WERI-Rb-1 (cell line): ENCODE measurements around the gene EFNA2.

Experiments
- DNase-seq: peaks from one replicate; pipeline ENCODE4 v3.0.0-alpha.2; 2020
- H3K27ac ChIP-seq: fragments of 250-450 bp; sonication (Bioruptor Pico); 2 replicates; pipeline ENCODE4 v1.5.1; 2020; ENCODE audit warnings: mild to moderate bottlenecking, moderate library complexity
- H3K27me3 ChIP-seq: fragments of 250-450 bp; sonication (Bioruptor Pico); 2 replicates; pipeline ENCODE4 v1.5.1; 2021; ENCODE audit warnings: mild to moderate bottlenecking, low read depth, moderate library complexity; ENCODE audit not compliant: insufficient read depth, severe bottlenecking
- H3K36me3 ChIP-seq: fragments of 250-450 bp; sonication (Bioruptor Pico); 2 replicates; pipeline ENCODE4 v1.5.1; 2020; ENCODE audit warnings: mild to moderate bottlenecking, moderate library complexity
- H3K4me3 ChIP-seq: 2 replicates; pipeline ENCODE4 v1.5.1; 2011; ENCODE audit warnings: low read depth, mild to moderate bottlenecking, control low read depth, low read length
- H3K9me3 ChIP-seq: fragments of 250-450 bp; sonication (Bioruptor Pico); 2 replicates; pipeline ENCODE4 v1.5.1; 2021; ENCODE audit warnings: mild to moderate bottlenecking, moderate library complexity; ENCODE audit not compliant: severe bottlenecking
- TF ChIP-seq, protein P1 (sequence below): IDR thresholded peaks from 2 replicates; pipeline ENCODE4 v1.5.1; 2011; ENCODE audit warnings: low read depth, mild to moderate bottlenecking, control low read depth, inconsistent platforms, low read length

EFNA2 gene

DNA sequence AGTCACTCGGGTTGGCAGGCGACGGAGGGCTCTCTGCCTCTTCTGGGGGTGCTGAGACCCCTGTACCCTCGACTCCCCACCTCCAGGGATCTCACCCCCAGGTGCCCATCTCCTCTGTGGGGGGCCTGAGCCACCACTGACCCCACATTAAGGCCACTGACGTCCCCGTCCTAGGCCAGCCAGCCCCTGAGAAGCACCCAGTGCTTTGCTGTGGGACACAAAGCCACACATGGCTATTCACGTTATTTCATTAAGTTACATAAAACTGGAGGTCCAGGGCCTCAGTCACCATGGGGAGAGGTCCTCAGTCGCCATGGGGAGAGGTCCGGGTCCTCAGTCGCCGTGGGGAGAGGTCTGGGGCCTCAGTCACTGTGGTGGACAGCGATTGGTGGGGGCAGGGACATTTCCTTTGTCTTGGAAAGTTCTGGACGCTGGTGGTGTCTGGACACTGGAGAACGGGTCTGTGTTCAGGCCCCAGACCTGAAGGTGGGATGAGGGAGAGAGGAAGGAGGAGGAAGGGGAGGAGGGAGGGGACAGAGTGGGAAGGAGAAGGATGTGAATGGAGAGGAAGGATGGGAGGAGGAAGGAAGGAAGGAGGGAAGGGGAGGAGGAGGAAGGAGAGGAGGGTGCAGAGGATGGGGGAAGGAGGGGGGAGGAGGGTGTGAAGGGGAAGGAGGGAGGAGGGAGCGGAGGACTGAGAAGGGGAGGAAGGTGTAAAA is 3.9 kb upstream of the EFNA2 start:
- TF ChIP-seq, protein P1, sequence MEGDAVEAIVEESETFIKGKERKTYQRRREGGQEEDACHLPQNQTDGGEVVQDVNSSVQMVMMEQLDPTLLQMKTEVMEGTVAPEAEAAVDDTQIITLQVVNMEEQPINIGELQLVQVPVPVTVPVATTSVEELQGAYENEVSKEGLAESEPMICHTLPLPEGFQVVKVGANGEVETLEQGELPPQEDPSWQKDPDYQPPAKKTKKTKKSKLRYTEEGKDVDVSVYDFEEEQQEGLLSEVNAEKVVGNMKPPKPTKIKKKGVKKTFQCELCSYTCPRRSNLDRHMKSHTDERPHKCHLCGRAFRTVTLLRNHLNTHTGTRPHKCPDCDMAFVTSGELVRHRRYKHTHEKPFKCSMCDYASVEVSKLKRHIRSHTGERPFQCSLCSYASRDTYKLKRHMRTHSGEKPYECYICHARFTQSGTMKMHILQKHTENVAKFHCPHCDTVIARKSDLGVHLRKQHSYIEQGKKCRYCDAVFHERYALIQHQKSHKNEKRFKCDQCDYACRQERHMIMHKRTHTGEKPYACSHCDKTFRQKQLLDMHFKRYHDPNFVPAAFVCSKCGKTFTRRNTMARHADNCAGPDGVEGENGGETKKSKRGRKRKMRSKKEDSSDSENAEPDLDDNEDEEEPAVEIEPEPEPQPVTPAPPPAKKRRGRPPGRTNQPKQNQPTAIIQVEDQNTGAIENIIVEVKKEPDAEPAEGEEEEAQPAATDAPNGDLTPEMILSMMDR = no peak
- DNase-seq = no peak
- no peaks in the 10 kb centered on the region for H3K9me3 ChIP-seq
- H3K27me3 ChIP-seq = no peaks in the 10 kb centered on the region
- no peak overlapping the region for H3K4me3 ChIP-seq
- H3K27ac ChIP-seq = no peak overlapping the region
- H3K36me3 ChIP-seq = peaks cover 28% of the 10 kb centered on the region

DNA sequence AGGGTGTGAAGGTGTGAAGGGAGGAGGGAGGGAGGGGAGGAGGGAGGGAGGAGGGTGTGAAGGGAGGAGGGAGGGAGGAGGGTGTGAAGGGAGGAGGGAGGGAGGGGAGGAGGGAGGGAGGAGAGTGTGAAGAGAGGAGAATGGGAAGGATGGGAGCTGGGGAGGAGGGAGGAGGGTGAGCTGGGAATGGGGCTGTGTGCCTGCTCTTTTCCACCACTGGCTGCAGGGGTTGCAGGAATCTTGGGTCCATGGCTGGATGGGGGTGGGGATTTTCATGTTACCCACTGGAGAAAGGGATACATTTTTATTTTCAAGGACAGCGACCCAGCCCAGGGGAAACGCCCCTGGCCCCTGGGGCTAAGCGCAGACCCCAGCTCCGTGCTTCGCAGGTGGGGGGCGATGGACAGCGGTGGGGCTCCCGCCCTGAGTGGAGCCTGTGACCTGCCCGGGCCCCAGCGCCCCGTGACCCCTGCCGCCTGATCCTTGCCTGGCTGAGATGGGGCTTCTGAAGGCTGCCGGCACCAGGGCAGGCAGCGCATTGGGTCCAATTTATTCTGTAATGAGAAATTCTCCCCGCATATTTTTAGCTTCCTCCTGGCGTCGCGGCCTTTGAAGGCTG is 3.0 kb upstream of the EFNA2 start:
- no peaks in the 10 kb centered on the region for H3K27me3 ChIP-seq
- no peaks in the 10 kb centered on the region for H3K9me3 ChIP-seq
- TF ChIP-seq, protein P1 = no peak
- no peak for DNase-seq
- H3K27ac ChIP-seq = no peak overlapping the region
- H3K36me3 ChIP-seq = peaks cover 24% of the 10 kb centered on the region
- no peak overlapping the region for H3K4me3 ChIP-seq

DNA sequence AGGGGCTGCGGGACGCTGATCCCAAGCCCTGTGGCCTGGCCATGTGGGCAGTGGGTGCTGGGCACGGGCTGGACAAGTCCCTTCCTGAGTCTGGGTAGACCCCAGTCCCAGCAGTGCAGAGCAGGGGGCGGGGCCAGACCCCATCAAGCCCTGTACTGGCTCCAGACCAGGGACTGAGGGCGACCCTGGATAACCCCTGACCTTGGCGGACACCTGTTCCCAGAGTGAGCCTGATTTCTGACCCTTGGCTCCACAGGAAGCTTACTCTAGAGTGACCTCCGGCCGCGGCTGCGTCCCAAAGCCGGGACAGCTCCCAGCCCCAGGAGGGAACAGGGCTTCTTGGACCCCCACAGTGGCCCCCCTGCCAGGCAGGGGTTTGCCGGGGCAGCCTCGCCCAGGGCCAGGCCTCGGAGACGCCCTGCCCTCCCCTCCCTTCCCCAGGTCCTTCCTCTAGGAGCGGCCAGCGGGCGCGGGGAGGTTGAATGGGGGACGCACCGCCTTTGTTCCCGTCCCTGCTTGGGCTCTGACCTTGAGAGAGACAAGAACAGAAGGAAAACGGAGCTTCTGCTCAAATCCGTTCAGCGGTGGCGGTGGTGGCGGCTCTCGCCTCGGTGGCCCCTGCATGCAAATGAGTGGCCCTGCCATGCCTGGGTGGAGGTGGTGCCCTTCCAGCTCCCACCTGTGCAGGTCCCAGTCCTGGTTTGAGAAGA is 2.3 kb upstream of the EFNA2 start:
- Histone ChIP-seq H3K9me3 (no peaks in the 10 kb centered on the region), H3K4me3 (no peak overlapping the region), H3K27me3 (no peaks in the 10 kb centered on the region), H3K36me3 (peaks cover 18% of the 10 kb centered on the region), H3K27ac (no peak overlapping the region)
- TF ChIP-seq, protein P1 = no peak
- no peak for DNase-seq

DNA sequence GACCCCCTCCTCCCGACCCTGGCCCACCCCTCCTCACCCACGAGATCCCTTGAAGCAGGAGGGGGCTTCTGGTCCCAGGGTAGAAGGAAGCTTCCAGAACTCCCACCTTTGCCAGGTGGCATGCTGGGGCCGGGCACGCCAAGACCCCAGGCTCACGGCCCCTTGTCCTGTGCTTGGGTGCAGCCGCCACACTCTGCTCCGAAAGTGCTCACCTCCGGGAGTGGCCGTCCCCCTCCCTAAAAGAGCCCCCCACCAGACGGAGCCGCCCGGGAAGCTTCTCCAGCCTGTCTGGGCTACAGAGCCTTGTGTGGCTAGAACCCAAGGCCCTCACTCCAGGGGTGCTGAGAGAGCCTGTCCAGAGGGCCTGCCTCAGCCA is 1.8 kb upstream of the EFNA2 start:
- Histone ChIP-seq H3K4me3 (no peak overlapping the region), H3K27me3 (no peaks in the 10 kb centered on the region), H3K27ac (no peak overlapping the region)

DNA sequence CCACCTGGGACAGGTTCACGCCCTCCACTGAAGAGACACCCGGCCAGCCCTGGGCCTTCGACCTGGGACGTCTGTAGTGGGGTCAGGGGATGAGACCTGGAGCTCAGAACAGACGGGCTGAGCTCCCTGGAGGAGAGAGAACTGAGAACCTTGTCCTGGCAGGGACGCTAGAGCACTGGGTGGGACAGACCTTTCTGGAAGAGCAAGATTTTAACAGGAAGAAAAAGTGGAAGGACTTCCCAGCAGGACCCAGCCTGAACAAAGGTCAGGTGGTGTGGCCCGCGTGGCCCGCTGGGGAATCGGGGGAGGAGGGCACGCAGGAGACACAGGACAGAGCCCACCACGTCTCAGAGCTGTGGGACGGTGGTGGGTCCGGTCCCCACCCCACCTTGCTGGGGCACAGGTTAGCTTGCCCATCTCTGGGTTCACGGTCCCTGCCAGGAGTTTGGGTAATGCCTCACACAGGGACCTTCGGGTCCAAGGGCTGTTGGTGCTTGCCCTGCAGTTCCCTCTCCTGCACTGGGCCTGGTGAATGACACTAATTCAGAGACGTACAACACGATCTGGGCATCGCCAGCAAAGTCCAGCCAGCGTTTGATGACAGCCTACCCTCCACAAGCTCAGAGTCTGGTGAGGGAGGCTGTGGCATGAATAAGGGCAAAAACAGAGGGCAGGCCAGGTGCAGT is 1.2 kb upstream of the EFNA2 start:
- no peaks in the 10 kb centered on the region for H3K9me3 ChIP-seq
- H3K27ac ChIP-seq = no peak overlapping the region
- H3K4me3 ChIP-seq = no peak overlapping the region
- peaks cover 9% of the 10 kb centered on the region for H3K36me3 ChIP-seq
- no peaks in the 10 kb centered on the region for H3K27me3 ChIP-seq
- TF ChIP-seq, protein P1 = no peak
- DNase-seq = no peak

More for the DNA sequence above, 1.8 kb upstream of the EFNA2 start:
- TF ChIP-seq, protein P1 = no peak
- no peaks in the 10 kb centered on the region for H3K9me3 ChIP-seq
- DNase-seq = no peak
- H3K36me3 ChIP-seq = peaks cover 14% of the 10 kb centered on the region
